ENCODE measurements around the gene ATP12A. TPM values are rescaled to one million over a fixed set of nuclear protein-coding genes. Genes with fewer than 3 reads are reported as not detected.
"Not testable (repeated sequence)": the region's sequence is repeated elsewhere in the genome, so short reads cannot be mapped to it uniquely, and the experiment has no call there.

Gene ATP12A
- total RNA-seq, 1 donor from 2014 or later: not detected

DNA sequence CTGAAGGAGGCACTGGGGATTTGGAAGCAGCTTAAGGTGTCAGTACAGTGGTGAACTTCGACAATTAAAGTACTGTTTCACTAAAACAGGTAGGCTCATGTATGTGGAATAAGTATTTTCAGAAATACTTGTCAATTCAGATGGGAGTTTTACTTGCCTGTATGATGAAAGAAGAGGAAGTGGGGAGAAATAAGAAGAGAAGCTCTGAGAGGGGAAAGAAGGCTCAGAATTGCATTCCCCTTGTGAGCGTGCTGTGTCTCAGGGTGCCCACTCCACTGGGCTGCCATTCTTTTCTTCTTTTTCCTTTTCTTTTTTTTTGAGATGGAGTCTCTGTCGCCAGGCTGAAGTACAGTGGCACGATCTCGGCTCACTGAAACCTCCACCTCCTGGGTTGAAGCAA lies 45.2 kb downstream of the ATP12A start:
- no peak for TF ChIP-seq CTCF (IDR thresholded peaks at IDR 0.05)
- Mint-ChIP-seq H3K4me1 (ENCODE audit: unreplicated experiment) (no peaks in the 10 kb centered on the region), H3K36me3 (ENCODE audit: unreplicated experiment) (no peaks in the 10 kb centered on the region), H3K27me3 (ENCODE audit: unreplicated experiment) (peaks cover 8% of the 10 kb centered on the region), H3K4me3 (ENCODE audit: unreplicated experiment) (no peak overlapping the region), H3K9me3 (ENCODE audit: unreplicated experiment) (no peaks in the 10 kb centered on the region), H3K27ac (ENCODE audit: unreplicated experiment) (no peak overlapping the region)
- no peak for DNase-seq (ENCODE audit: extremely low spot score, unreplicated experiment)

- DNase-seq (ENCODE audit: extremely low spot score, unreplicated experiment): peak; percentile 84
- Mint-ChIP-seq H3K27me3 (ENCODE audit: unreplicated experiment) (peaks cover 8% of the 10 kb centered on the region), H3K4me3 (ENCODE audit: unreplicated experiment) (no peak overlapping the region), H3K36me3 (ENCODE audit: unreplicated experiment) (no peaks in the 10 kb centered on the region), H3K27ac (ENCODE audit: unreplicated experiment) (no peak overlapping the region), H3K9me3 (ENCODE audit: unreplicated experiment) (no peaks in the 10 kb centered on the region), H3K4me1 (ENCODE audit: unreplicated experiment) (no peaks in the 10 kb centered on the region)
- TF ChIP-seq CTCF (IDR thresholded peaks at IDR 0.05): peak; percentile 76
These were observed 47.8 kb downstream of the ATP12A start for GRCh38 chr13:24727731-24728601.

GRCh38 chr13:24730873-24731567 lies 50.8 kb downstream of the ATP12A start:
- not testable (repeated sequence) for H3K9me3 Mint-ChIP-seq (ENCODE audit: unreplicated experiment); H3K27ac Mint-ChIP-seq (ENCODE audit: unreplicated experiment); H3K4me1 Mint-ChIP-seq (ENCODE audit: unreplicated experiment); H3K36me3 Mint-ChIP-seq (ENCODE audit: unreplicated experiment); H3K27me3 Mint-ChIP-seq (ENCODE audit: unreplicated experiment); H3K4me3 Mint-ChIP-seq (ENCODE audit: unreplicated experiment)
- peak; percentile 42 for DNase-seq (ENCODE audit: extremely low spot score, unreplicated experiment)

GRCh38 chr13:24734950-24735349 lies 54.7 kb downstream of the ATP12A start:
- no peak for TF ChIP-seq CTCF (IDR thresholded peaks at IDR 0.05)
- Mint-ChIP-seq H3K4me3 (ENCODE audit: unreplicated experiment) (no peak overlapping the region), H3K4me1 (ENCODE audit: unreplicated experiment) (no peaks in the 10 kb centered on the region), H3K27me3 (ENCODE audit: unreplicated experiment) (no peaks in the 10 kb centered on the region), H3K36me3 (ENCODE audit: unreplicated experiment) (no peaks in the 10 kb centered on the region), H3K27ac (ENCODE audit: unreplicated experiment) (no peak overlapping the region), H3K9me3 (ENCODE audit: unreplicated experiment) (no peaks in the 10 kb centered on the region)
- DNase-seq (ENCODE audit: extremely low spot score, unreplicated experiment): no peak

DNA sequence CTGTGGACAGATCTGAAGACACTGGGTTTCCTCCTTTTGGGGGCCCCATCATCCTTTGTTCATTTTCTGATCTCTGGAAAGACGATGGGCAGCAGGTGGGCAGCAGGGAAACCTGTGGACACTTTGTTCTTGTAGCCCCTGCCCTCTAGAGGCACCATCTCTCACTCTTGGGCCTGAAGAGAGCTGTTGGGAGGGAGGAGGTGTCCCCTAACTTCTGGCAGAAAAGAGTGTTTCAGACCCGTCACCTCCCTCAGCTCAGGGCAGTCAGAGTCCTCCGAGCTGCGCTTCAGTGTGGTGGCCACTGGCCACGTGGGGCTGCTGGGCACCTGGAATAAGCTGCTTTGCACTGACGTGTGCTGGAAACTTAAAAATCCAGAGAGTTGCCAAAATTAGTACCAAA lies 56.8 kb downstream of the ATP12A start:
- Mint-ChIP-seq H3K27me3 (ENCODE audit: unreplicated experiment) (no peaks in the 10 kb centered on the region), H3K4me1 (ENCODE audit: unreplicated experiment) (no peaks in the 10 kb centered on the region), H3K27ac (ENCODE audit: unreplicated experiment) (no peak overlapping the region), H3K9me3 (ENCODE audit: unreplicated experiment) (no peaks in the 10 kb centered on the region), H3K36me3 (ENCODE audit: unreplicated experiment) (no peaks in the 10 kb centered on the region), H3K4me3 (ENCODE audit: unreplicated experiment) (no peak overlapping the region)
- TF ChIP-seq CTCF (IDR thresholded peaks at IDR 0.05): no peak
- DNase-seq (ENCODE audit: extremely low spot score, unreplicated experiment): no peak
